ENCODE data around the gene GART. TPM values are rescaled to one million over a fixed set of nuclear protein-coding genes. Genes with fewer than 3 reads are reported as not detected.

GART gene
- total and polyA plus RNA-seq, 2 of the 8 experiments (the other 6 are each of a cell fraction or from before 2014, with no cell fraction given): 23.1 to 231 TPM

- no peaks in the 10 kb centered on the region; the same call in 1 of the 2 replicates for H3K23me2 ChIP-seq (ENCODE audit: low read depth, low read length)
- H3K4me2 ChIP-seq (ENCODE audit: insufficient read depth in 1 of 2, low read depth in 2 of 2, low read length in 2 of 2): no peak overlapping the region
- H2BK15ac ChIP-seq (ENCODE audit: low read length): no peak overlapping the region
- H2BK12ac ChIP-seq (ENCODE audit: low read depth, low read length): no peak overlapping the region
- H3K14ac ChIP-seq (ENCODE audit: insufficient read length): no peak overlapping the region
- no peak overlapping the region for H4K91ac ChIP-seq (replicated peaks; ENCODE audit: insufficient read length, low read length)
- no peaks in the 10 kb centered on the region for H4K20me1 ChIP-seq (replicated peaks in 1 of 2; ENCODE audit: control insufficient read depth in 1 of 2, insufficient read depth in 2 of 2, low read length in 2 of 2)
- no peaks in the 10 kb centered on the region for H3K79me1 ChIP-seq (ENCODE audit: low read depth, low read length)
- H3K4ac ChIP-seq (replicated peaks; ENCODE audit: insufficient read length, low read depth, low read length): no peak overlapping the region
- H2AK5ac ChIP-seq (ENCODE audit: low read depth, low read length): no peak overlapping the region
- H3K27me3 ChIP-seq (replicated peaks in 1 of 4; ENCODE audit: control insufficient read depth in 3 of 4, extremely low read depth in 1 of 4, insufficient read depth in 3 of 4, low read length in 3 of 4): no peaks in the 10 kb centered on the region
- no peak overlapping the region for H2BK120ac ChIP-seq (replicated peaks; ENCODE audit: low read depth, low read length)
- 88% methylated on average over 2 of the region's 3 CpGs; no CpG with 5 or more reads in 1 of the 2 experiments for WGBS, 2 experiments (ENCODE audit: extremely low coverage in 1 of 2, insufficient coverage in 1 of 2, insufficient read length in 1 of 2, insufficient replicate concordance in 2 of 2, low coverage in 1 of 2, low lambda C conversion rate in 2 of 2, missing lambda C conversion rate in 1 of 2)
- ChIA-PET POLR2A (ENCODE audit: partially characterized antibody) (interaction anchor here (0.8 kb wide), 1 partner anchor 73 kb away, joined by 3 read pairs; no protein-coding TSS in a partner anchor), CTCF (ENCODE audit: partially characterized antibody) (no interaction called here)
- H3K4me1 ChIP-seq (replicated peaks in 1 of 4; ENCODE audit: control insufficient read depth in 3 of 4, insufficient read depth in 4 of 4, low read length in 3 of 4): 0 out of 7 replicates have a peak, but pooled peaks cover 0 to 2% (median 0%) of the 10 kb centered on the region in 4 experiments
- H3K9ac ChIP-seq (replicated peaks in 1 of 4; ENCODE audit: extremely low read depth in 1 of 4, low read depth in 3 of 4, low read length in 3 of 4): no peak overlapping the region
- no peak for DNase-seq (ENCODE audit: low read depth in 1 of 2, low spot score in 2 of 2)
- H4K8ac ChIP-seq (ENCODE audit: extremely low read depth, insufficient read depth, low read length): no peak overlapping the region
- H3K4me3 ChIP-seq (ENCODE audit: extremely low read depth in 1 of 4, insufficient read depth in 2 of 4, low read depth in 3 of 4, low read length in 4 of 4): no peak overlapping the region
- H4K5ac ChIP-seq (ENCODE audit: insufficient read length, low read depth, low read length): no peak overlapping the region
- H2AFZ ChIP-seq (ENCODE audit: low read length): no peak overlapping the region
- no peak for FAIRE-seq
- no peak overlapping the region for H3K56ac ChIP-seq (replicated peaks; ENCODE audit: insufficient read length, low read depth, low read length)
- no peak overlapping the region for H3K27ac ChIP-seq (ENCODE audit: low read depth, low read length)
- H3K18ac ChIP-seq (ENCODE audit: extremely low read depth, low read length): no peak overlapping the region
- no peaks in the 10 kb centered on the region for H3K36me3 ChIP-seq (ENCODE audit: control insufficient read depth in 2 of 4, insufficient read depth in 4 of 4, low read length in 3 of 4)
- no peak overlapping the region for H2BK5ac ChIP-seq (ENCODE audit: low read depth, low read length)
- H3K23ac ChIP-seq (ENCODE audit: insufficient read length): no peak overlapping the region
- H3K79me2 ChIP-seq (ENCODE audit: control insufficient read depth in 1 of 2, insufficient read depth in 2 of 2, low read length in 2 of 2): peaks cover 3 to 26% of the 10 kb centered on the region in 2 experiments; a peak in 2 of 4 replicates
- H2BK20ac ChIP-seq (ENCODE audit: low read length): no peak overlapping the region
- H3K9me3 ChIP-seq (ENCODE audit: insufficient read depth in 2 of 2, low read depth in 1 of 2, low read length in 1 of 2): no peaks in the 10 kb centered on the region
- no peak for TF ChIP-seq NANOG (IDR thresholded peaks at IDR 0.05; ENCODE audit: insufficient read depth, low read depth, low read length, poor library complexity, severe bottlenecking)
- TF ChIP-seq CHD2 (IDR thresholded peaks at IDR 0.05; ENCODE audit: low read length): no peak
- no peak for TF ChIP-seq HDAC2 (IDR thresholded peaks at IDR 0.05; ENCODE audit: borderline replicate concordance in 1 of 2, low read depth in 2 of 2, low read length in 2 of 2)
- TF ChIP-seq SP2 (IDR thresholded peaks at IDR 0.05; ENCODE audit: low read length): no peak
- TF ChIP-seq POLR2AphosphoS5 (IDR thresholded peaks at IDR 0.05; ENCODE audit: low read depth, low read length): no peak
- TF ChIP-seq KDM4A (IDR thresholded peaks at IDR 0.05; ENCODE audit: low read depth, low read length, severe bottlenecking): no peak
- no peak for TF ChIP-seq EZH2 (IDR thresholded peaks at IDR 0.05; ENCODE audit: low read depth, low read length, severe bottlenecking)
- TF ChIP-seq HDAC6 (IDR thresholded peaks at IDR 0.05; ENCODE audit: low read depth, low read length): no peak
- no peak for TF ChIP-seq TAF7 (optimal IDR thresholded peaks at IDR 0.05; ENCODE audit: borderline replicate concordance, low read depth, low read length)
- TF ChIP-seq POLR2A (IDR thresholded peaks at IDR 0.05; ENCODE audit: control extremely low read depth in 1 of 2, low read depth in 2 of 2, low read length in 2 of 2): no peak
- TF ChIP-seq, protein P1, sequence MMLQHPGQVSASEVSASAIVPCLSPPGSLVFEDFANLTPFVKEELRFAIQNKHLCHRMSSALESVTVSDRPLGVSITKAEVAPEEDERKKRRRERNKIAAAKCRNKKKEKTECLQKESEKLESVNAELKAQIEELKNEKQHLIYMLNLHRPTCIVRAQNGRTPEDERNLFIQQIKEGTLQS (IDR thresholded peaks at IDR 0.05; ENCODE audit: insufficient read depth, low read depth, low read length): no peak
- TF ChIP-seq SAP30 (IDR thresholded peaks at IDR 0.05; ENCODE audit: insufficient read depth, insufficient replicate concordance, low read length): no peak
- TF ChIP-seq CEBPB (IDR thresholded peaks at IDR 0.05; ENCODE audit: low read depth, low read length): no peak
These were observed 68.6 kb downstream of the GART start for GRCh38 chr21:33473344-33473743.
